GM10248 (cell line): ENCODE measurements around the gene IRF1.
"Not testable (repeated sequence)": the region's sequence is repeated elsewhere in the genome, so short reads cannot be mapped to it uniquely, and the experiment has no call there.

Source experiments
- CTCF ChIA-PET: fragments of 300-600 bp; sonication (Branson Sonifier 250); formaldehyde crosslinking; extraction: SDS; loops from one replicate; lab custom pipeline; 2021; ENCODE audit warnings: antibody characterized with exemption; lab: Yijun Ruan, JAX
- POLR2A ChIA-PET: fragments of 350-650 bp; sonication (Branson Sonifier 250); formaldehyde crosslinking; extraction: SDS; loops from one replicate; lab custom pipeline; 2020; ENCODE audit warnings: antibody characterized with exemption; lab: Yijun Ruan, JAX
- DNase-seq: peaks from one replicate; pipeline ENCODE4 v3.0.0; 2012; ENCODE audit errors: extremely low spot score
- CTCF ChIP-seq: IDR thresholded peaks from 2 replicates; pipeline ENCODE4 v1.5.1; 2012; ENCODE audit warnings: mild to moderate bottlenecking, low read depth; ENCODE audit errors: extremely low read depth, missing control alignments, control extremely low read depth

The IRF1 gene

GRCh38 chr5:132487841-132488555, 2.6 kb downstream of the IRF1 start:
- TF ChIP-seq CTCF = no peak
- POLR2A ChIA-PET = interaction anchor here (0.7 to 7.0 kb wide), 8 partner anchors 10 to 249 kb away, joined by 3 to 132 read pairs (median 5); partner anchors contain the start of gene KIF3A
- CTCF ChIA-PET = interaction anchor here (0.9 to 7.5 kb wide), 12 partner anchors 9 to 250 kb away, joined by 3 to 62 read pairs (median 6); no protein-coding TSS in a partner anchor
- no peak for DNase-seq

GRCh38 chr5:132487095-132487428, 3.5 kb downstream of the IRF1 start:
- CTCF ChIA-PET = interaction anchor here (0.9 to 7.5 kb wide), 9 partner anchors 8 to 249 kb away, joined by 3 to 62 read pairs (median 4); no protein-coding TSS in a partner anchor
- POLR2A ChIA-PET = interaction anchor here (1.2 to 7.0 kb wide), 5 partner anchors 9 to 66 kb away, joined by 4 to 132 read pairs (median 38); no protein-coding TSS in a partner anchor
- no peak for DNase-seq
- no peak for TF ChIP-seq CTCF

GRCh38 chr5:132486318-132487094, 4.1 kb downstream of the IRF1 start:
- TF ChIP-seq CTCF = no peak
- CTCF ChIA-PET = interaction anchor here (1.2 to 7.5 kb wide), 5 partner anchors 7 to 248 kb away, joined by 4 to 62 read pairs (median 60); no protein-coding TSS in a partner anchor
- POLR2A ChIA-PET = interaction anchor here (1.2 to 7.0 kb wide), 3 partner anchors 8 to 21 kb away, joined by 4 to 132 read pairs (median 38); no protein-coding TSS in a partner anchor
- no peak for DNase-seq

GRCh38 chr5:132485641-132486317, 4.8 kb downstream of the IRF1 start:
- ChIA-PET POLR2A (interaction anchor here (0.6 to 7.0 kb wide), 6 partner anchors 7 to 71 kb away, joined by 3 to 132 read pairs (median 4); no protein-coding TSS in a partner anchor), CTCF (interaction anchor here (1.0 to 7.5 kb wide), 3 partner anchors 9 to 14 kb away, joined by 3 to 62 read pairs (median 3); no protein-coding TSS in a partner anchor)
- no peak for TF ChIP-seq CTCF
- no peak for DNase-seq

- ChIA-PET CTCF (interaction anchor here (1.0 to 2.1 kb wide), 5 partner anchors 8 to 26 kb away, joined by 3 to 8 read pairs (median 3); no protein-coding TSS in a partner anchor), POLR2A (interaction anchor here (0.6 to 7.0 kb wide), 8 partner anchors 7 to 70 kb away, joined by 3 to 132 read pairs (median 4); no protein-coding TSS in a partner anchor)
- DNase-seq = not testable (repeated sequence)
Observed at GRCh38 chr5:132484876-132485640, 5.5 kb downstream of the IRF1 start.

GRCh38 chr5:132484391-132484725, 6.2 kb downstream of the IRF1 start:
- TF ChIP-seq CTCF = no peak
- CTCF ChIA-PET = interaction anchor here (0.9 to 2.1 kb wide), 6 partner anchors 7 to 49 kb away, joined by 3 to 8 read pairs (median 4); no protein-coding TSS in a partner anchor
- no peak for DNase-seq
- POLR2A ChIA-PET = interaction anchor here (0.9 to 1.9 kb wide), 6 partner anchors 12 to 62 kb away, joined by 3 to 6 read pairs (median 6); no protein-coding TSS in a partner anchor
